IMR-90 (cell line): Measurements from ENCODE around the gene RASSF4.

ENCODE experiments used
- CTCF ChIP-seq: conservative IDR thresholded peaks from 2 replicates; pipeline ENCODE4 v1.5.1; 2012; ENCODE audit warnings: mild to moderate bottlenecking, low read depth, low read length, improper control_type of control experiment
- TF ChIP-seq, protein P1 (sequence below): fragments of 150-350 bp; IDR thresholded peaks from 2 replicates; pipeline ENCODE4 v1.6.1; 2017; ENCODE audit warnings: mild to moderate bottlenecking, antibody characterized with exemption, low read length, low read depth

DNA sequence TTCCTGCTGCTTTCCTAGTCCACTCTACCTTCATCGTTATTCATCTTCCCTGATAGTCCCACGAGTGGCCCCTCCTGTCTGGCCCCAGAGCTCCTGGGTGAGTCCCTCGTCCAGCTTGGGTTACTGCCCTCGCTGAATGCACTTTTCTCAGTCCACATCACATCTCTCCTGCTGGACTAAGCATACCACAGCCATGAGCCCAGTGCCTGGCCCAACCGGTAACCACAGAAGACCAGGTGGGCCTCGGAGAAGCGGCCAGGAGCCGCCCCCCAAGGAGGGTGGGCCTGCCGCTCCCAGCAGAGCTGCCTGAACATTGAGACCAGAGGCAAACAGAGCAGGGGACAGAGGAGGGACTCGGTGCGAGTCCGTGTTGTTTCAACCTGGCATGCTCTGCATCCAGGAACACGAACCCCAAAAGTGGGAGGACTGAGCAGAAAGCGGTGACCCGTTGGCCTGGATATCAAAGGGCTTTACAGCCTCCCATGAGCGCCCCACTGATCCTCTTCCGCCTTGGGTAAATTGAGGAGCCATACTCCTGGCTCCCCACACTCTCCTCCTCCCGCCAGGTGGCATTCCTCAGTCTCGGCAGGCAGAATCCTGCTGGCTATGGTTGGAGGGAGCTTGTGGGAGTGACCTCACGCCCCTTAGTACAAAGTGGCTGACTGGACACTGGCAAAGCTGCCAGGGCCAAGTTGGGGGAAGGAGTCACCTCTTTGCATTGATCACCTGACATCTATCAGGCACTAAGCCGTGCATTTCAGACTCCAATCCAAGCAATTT, 35.2 kb upstream of the RASSF4 start:
- TF ChIP-seq CTCF, result no peak
- TF ChIP-seq, protein P1, sequence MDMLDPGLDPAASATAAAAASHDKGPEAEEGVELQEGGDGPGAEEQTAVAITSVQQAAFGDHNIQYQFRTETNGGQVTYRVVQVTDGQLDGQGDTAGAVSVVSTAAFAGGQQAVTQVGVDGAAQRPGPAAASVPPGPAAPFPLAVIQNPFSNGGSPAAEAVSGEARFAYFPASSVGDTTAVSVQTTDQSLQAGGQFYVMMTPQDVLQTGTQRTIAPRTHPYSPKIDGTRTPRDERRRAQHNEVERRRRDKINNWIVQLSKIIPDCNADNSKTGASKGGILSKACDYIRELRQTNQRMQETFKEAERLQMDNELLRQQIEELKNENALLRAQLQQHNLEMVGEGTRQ, result no peak
